Muscle of back (tissue), 11 donors: ENCODE measurements around the gene ABCF3. TPM values are rescaled to one million over a fixed set of nuclear protein-coding genes. Genes with fewer than 3 reads are reported as not detected.

ENCODE experiments used
- DNase-seq, 3 donors: peaks; one replicate each; pipeline versions ENCODE4 v3.0.0 to v3.0.0-alpha.2; 2013
- polyA plus RNA-seq, 10 donors: library from polyadenylated mRNA; unstranded; fragments of 120-200 nt; gene quantifications; one replicate each; pipeline ENCODE4 v1.2.1, GENCODE V29; 2013; ENCODE audit not compliant: insufficient read length in 10 of 10

ABCF3 gene
- polyA plus RNA-seq, 10 donors = 38.3 to 52.9 (median 44.8) TPM

- no peak for DNase-seq
Measured at GRCh38 chr3:184184546-184185230, 1.3 kb upstream of the ABCF3 start.

DNA sequence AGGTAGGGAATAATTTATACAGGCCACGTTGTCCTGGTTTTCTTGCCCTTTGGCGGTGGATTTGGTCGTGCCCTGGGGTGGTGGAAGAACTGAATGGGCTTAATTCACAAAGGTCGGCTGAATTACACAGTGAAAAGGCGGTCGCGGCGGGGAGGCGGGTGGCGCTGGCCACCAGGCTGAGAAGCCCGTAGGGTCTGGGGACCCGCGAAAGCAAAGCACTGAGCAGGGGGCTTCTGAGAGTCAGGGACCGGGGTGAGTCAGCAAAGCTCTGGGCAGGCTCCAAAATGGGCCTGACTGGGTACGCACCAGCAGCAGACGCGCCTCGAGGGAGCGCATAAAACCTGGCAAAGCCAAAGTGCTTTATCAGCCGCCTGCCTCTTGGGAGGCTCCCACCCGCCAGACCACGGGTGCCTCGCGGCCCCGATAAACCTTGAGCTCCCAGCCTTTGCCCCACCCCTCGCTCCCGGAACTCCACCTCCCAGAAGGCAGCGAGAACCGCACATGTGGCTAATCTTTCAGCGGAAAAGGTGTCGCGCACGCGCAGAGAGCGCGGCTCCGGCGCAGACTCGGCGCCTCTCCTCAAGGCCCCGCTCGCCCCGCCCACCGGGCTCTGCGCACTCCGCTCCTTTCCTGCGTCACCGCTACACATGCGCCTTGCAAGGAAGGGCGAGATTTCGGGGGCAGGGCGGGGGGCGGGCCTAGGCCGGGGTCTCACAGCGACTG lies 377 bp upstream of the ABCF3 start:
- DNase-seq = peak; percentile 99 to 100 (median 100)

DNA sequence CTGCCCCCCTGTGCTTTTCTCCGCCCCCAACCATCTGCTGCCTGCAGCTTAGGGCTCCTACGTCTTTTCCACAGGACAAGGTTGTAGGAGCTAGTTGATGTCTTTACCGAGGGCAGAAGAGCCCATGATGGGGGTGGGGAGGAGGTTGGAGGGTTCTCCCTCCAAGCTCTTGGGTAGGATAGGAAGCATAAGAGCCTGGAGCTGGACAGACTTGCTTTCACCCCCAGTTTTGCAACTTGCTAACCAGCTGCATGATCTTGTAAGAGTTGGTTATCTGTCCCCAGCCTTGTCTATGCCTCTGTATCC lies 856 bp downstream of the ABCF3 start:
- no peak for DNase-seq

- no peak for DNase-seq
Measured at GRCh38 chr3:184188080-184188479, 2.1 kb downstream of the ABCF3 start.

DNA sequence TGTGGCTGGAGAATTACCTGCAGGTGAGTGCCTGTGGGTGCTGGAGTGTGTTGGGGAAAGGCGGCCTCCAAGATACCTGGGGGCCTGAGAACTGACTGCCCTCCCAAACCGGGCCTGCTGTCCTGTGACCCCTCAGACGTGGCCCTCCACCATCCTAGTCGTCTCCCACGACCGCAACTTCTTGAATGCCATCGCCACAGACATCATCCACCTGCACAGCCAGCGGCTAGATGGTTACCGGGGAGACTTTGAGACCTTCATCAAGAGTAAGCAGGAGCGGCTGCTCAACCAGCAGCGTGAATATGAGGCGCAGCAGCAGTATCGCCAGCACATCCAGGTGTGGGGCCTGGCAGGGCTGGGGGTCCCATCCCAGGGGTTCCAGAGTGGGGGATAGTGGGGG lies 3.4 kb downstream of the ABCF3 start:
- no peak for DNase-seq

GRCh38 chr3:184192889-184193288 lies 6.9 kb downstream of the ABCF3 start:
- no peak for DNase-seq

DNA sequence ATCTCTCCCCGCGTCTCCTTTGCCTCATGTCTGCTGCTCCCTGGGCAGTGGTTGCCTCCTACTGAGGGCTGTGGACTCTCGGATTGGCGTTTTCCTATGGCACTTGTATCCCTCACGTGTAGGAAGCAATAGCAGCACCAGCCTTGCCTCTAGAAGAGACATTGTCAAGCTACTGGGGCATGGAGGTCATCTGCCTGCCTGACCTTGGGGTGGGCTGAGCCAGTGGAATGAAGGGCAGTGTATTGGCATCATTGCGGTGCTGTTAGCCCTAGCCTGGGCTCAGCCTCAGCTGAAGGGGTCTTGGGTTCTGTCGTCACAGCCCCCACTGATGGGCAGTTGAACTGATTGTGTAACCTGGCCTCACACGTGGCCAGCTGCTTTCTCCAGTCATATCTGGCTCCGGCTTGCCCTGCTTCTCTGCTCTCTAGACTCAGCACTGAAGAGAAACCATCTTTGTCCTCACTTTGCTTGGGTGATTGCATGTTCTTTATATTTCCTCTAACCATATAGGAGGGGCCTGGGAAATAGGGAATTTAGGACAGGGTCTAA lies 8.1 kb downstream of the ABCF3 start:
- no peak for DNase-seq

DNA sequence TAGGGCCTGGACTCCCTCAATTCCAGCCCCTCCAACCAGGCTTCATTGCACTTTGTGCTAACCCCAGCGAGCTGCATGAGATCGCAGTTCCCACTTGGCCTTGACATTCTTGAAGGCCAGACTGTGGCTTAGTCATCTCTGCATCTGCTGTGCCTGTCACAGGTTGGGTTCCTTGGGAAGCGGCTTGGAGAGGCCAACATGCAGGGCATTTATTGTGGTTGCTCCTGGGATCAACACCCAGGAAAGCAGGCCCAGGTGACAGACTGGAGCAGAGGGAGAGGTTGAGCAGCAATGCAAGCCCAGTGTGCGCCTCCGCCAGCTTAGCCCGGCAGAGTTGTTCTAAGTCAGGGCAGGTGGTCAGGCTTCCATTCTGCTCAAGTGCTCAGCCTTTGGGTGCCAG lies 10.5 kb downstream of the ABCF3 start:
- no peak for DNase-seq

DNA sequence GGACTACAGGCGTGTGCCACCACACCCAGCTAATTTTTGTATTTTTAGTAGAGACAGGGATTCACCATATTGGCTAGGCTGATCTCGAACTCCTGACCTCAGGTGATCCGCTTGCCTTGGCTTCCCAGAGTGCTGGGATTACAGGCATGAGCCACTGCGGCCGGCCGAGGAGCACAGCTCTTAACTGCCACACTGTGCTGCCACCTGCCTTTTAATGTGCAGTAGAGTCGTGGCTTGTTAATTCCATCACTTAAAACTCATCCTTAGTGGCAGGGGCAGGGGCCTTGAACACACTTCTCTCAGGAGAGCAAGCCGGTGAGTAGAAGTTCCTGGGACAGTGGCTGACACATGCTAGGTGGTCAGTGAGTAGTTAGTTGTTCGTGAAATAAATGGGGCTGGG lies 12.5 kb downstream of the ABCF3 start:
- DNase-seq = no peak

- no peak for DNase-seq
Measured at GRCh38 chr3:184200825-184201224, 14.8 kb downstream of the ABCF3 start.

DNA sequence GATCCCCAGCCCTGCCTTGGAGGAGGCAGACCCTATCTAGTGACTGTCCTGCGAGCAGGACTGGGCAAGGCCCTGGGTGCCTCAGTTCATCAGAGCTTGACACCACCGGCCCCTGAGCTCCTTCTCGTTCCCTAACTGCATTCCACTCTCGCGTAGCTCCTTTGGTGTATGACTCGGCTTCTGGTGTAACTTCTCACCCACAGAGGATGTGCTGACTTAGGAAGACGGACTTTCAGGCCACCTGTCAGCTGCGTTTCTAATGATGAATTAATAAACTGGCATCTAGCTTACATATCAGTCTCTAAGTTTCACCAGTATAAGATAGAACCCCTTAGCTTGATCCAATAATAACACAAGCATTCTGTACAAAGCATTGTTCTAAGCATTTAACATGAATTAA lies 17.5 kb downstream of the ABCF3 start:
- DNase-seq = no peak

GRCh38 chr3:184209146-184209923 lies 23.3 kb downstream of the ABCF3 start:
- no peak for DNase-seq

DNA sequence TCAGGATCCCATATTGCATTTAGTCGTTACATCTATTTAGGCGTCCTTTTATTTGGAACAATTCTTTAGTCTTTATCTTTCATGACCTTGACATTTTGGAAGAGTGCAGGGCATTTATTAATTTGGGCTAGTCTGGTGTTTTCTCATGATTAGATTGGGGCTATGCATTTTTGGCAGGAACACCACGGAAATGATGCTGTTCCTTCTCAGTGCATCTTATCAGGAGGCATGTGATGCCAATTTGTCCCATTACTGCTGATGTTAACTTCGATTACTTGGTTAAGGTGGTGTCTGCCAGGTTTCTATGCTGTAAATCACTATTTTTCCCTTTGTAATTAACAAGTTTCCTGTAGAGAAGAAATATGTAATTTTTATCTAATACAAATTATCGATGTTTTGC lies 25.3 kb downstream of the ABCF3 start:
- no peak for DNase-seq

DNA sequence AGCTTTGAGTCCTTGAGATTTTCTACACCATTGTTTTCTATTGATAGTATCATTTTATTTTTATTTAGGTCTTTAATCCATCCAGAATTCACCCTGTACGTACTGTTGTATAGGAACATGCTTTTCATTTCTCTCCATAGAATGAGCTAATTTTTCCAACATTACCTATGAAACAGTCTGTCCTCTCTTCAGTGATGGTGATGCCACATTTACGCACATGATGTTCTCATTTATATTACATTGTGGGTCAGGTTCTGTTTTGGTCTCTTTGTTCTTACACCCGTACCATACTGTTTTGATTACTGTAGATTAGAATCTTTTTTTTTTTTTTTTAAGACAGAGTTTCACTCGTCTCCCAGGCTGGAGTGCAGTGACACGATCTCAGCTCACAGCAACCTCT lies 25.7 kb downstream of the ABCF3 start:
- DNase-seq = no peak

- DNase-seq = no peak
Measured at GRCh38 chr3:184218814-184219213, 32.8 kb downstream of the ABCF3 start.

DNA sequence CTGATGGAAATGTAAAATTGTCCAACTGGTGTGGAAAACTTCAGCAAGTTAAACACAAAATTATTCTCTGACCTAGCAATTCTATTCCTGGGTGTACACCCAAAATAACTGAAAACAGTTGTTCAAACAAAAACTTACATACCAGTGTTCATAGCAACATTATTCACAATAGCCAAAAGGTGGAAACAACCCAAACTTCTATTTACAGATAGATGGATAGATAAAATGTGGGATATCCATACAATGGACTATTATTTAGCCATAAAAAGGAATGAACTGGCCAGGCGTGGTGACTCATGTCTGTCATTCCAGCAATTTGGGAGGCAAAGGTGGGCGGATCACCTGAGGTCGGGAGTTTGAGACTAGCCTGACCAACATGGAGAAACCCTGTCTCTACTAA lies 36.5 kb downstream of the ABCF3 start:
- DNase-seq = no peak

GRCh38 chr3:184223946-184224345 lies 37.9 kb downstream of the ABCF3 start:
- no peak for DNase-seq

DNA sequence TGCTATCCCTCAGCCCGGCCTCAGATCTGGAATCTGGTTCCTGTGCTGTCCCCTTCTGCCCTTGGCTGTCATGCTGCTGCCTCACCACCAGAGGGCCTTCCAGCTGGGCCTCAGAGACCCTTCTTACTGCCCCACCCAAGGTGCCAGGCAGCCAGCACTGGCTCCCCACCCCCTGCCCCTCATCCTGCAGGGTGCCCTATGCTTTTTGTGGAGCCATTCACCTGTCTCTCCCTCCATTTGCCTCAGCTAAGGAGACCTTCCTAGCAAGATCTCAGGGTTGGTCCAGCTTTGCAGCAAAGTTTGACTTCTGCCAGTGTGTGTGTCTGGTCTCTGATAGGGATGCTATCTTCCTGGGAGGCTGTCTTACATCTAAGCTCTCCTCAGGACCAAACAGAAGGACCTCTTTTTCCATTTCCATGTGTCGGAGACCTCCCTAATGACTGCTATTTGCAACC lies 41.5 kb downstream of the ABCF3 start:
- peak in 1 of 3 donors; percentile 11 for DNase-seq

DNA sequence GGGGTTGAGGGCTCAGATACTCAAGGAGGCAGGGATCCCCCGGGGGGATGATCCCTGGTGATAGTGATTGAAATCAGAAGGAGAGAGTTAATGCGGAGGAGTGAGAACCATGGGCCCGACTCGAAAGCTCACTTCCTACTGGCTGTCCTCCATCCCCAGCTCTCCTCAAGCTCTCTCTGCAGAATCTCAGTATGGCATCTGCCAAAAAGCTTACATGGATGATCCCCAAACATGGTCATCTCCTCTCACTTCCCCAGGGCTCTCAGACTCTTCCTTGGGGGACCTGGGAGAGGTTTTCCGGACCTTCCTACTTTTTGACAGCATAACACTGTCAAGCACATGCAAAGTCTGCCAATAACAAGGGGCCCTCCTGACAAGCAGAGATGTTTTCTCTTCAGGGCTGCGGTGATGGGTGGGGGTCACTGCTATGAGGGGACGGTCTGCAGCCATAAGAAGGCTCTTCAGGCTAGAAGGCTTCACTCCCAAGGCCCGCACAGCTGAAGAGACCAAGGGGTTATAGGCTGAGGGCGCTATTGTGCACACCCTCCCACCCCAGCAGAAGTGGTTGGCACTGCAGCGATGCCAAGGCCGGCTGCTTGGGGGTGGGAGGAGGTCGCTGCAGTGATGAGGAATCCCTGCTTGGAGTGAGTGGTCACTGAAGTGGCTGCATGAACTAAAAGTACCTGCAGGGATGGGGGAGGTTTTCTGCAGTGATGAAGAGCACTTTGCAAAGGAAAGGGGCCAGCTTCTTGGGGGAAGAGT lies 42.6 kb downstream of the ABCF3 start:
- no peak for DNase-seq

GRCh38 chr3:184229394-184230080 lies 43.5 kb downstream of the ABCF3 start, which contains the start of gene VWA5B2:
Gene VWA5B2 (plus strand): TSS chr3:184229585. CDS start chr3:184230529, 944 bp downstream.
- DNase-seq = peak in 2 of 3 donors; percentile 42 to 68

GRCh38 chr3:184230081-184230602 lies 44.1 kb downstream of the ABCF3 start:
- DNase-seq = peak in 1 of 3 donors; percentile 7
